Kasumi-1 (cell line): ENCODE measurements around the gene SRXN1.

Source experiments
- DNase-seq, 2 experiments: peaks; one replicate each; lab custom pipeline; 2025; lab: John Stamatoyannopoulos, UW

Gene SRXN1

GRCh38 chr20:635893-636338 is 17.1 kb downstream of the SRXN1 start:
- no peak for DNase-seq

GRCh38 chr20:635028-635892 is 17.7 kb downstream of the SRXN1 start:
- DNase-seq: no peak

- no peak for DNase-seq
These were observed 18.7 kb downstream of the SRXN1 start for GRCh38 chr20:634148-634925.

GRCh38 chr20:631101-631500 is 21.9 kb downstream of the SRXN1 start:
- DNase-seq: no peak

- DNase-seq: no peak
These were observed 26.4 kb downstream of the SRXN1 start for GRCh38 chr20:626579-626978.

- DNase-seq: peak; percentile 66 to 68
These were observed 27.6 kb downstream of the SRXN1 start for GRCh38 chr20:625360-625932.

- no peak for DNase-seq
These were observed 29.3 kb downstream of the SRXN1 start for GRCh38 chr20:623704-624103.

- no peak for DNase-seq
These were observed 30.0 kb downstream of the SRXN1 start for GRCh38 chr20:623021-623420.

- no peak for DNase-seq
These were observed 30.8 kb downstream of the SRXN1 start for GRCh38 chr20:622161-622560.

GRCh38 chr20:621125-621756 is 31.8 kb downstream of the SRXN1 start:
- no peak for DNase-seq

- DNase-seq: no peak
These were observed 32.8 kb downstream of the SRXN1 start for GRCh38 chr20:620246-620645.

GRCh38 chr20:618980-619379 is 34.0 kb downstream of the SRXN1 start:
- no peak for DNase-seq

- DNase-seq: no peak
These were observed 34.9 kb downstream of the SRXN1 start for GRCh38 chr20:617934-618690.

GRCh38 chr20:615514-615913 is 37.5 kb downstream of the SRXN1 start:
- DNase-seq: no peak

- no peak for DNase-seq
These were observed 41.2 kb downstream of the SRXN1 start for GRCh38 chr20:611843-612185.

- no peak for DNase-seq
These were observed 41.8 kb downstream of the SRXN1 start for GRCh38 chr20:611047-611842.

- DNase-seq: no peak
These were observed 42.6 kb downstream of the SRXN1 start, which contains the start of gene TCF15 for GRCh38 chr20:610130-611046. Gene TCF15 (minus strand): TSS chr20:610309. CDS start chr20:610237, 72 bp downstream.

GRCh38 chr20:609371-609964 is 43.5 kb downstream of the SRXN1 start:
- DNase-seq: no peak

GRCh38 chr20:608970-609369 is 44.0 kb downstream of the SRXN1 start:
- no peak for DNase-seq
